Stimulated activated naive CD4-positive, alpha-beta T cell (primary cell): Measurements from ENCODE around the gene OR11H1.
"Not testable (repeated sequence)": the region's sequence is repeated elsewhere in the genome, so short reads cannot be mapped to it uniquely, and the experiment has no call there.

Experiments
- DNase-seq, 6 experiments: peaks; one replicate each; lab custom pipeline; 2025; lab: John Stamatoyannopoulos, UW

OR11H1 gene

GRCh38 chr22:15527892-15528291 lies at the start of gene OR11H1:
TSS of gene OR11H1 (plus strand) at chr22:15528192. CDS start at chr22:15528192, 0 bp downstream.
- not testable (repeated sequence) for DNase-seq

GRCh38 chr22:15509967-15510366 lies 18.0 kb upstream of the OR11H1 start:
- DNase-seq: not testable (repeated sequence)

- DNase-seq: not testable (repeated sequence)
These were observed 12.1 kb upstream of the OR11H1 start for GRCh38 chr22:15515896-15516295.

- DNase-seq: not testable (repeated sequence)
These were observed 25.8 kb downstream of the OR11H1 start for GRCh38 chr22:15553767-15554166.

GRCh38 chr22:15563461-15563860 lies 35.5 kb downstream of the OR11H1 start:
- not testable (repeated sequence) for DNase-seq

- DNase-seq: not testable (repeated sequence)
These were observed 37.1 kb downstream of the OR11H1 start for GRCh38 chr22:15565063-15565462.
